GM12801 (cell line): ENCODE measurements around the gene NOS1AP.

Source experiments
- CTCF ChIP-seq: IDR thresholded peaks from one replicate; pipeline ENCODE4 v1.5.1; 2011; ENCODE audit warnings: control low read depth; ENCODE audit not compliant: insufficient read length; ENCODE audit errors: extremely low read depth

The NOS1AP gene

GRCh38 chr1:162220009-162220539 is 150.6 kb downstream of the NOS1AP start:
- no peak for TF ChIP-seq CTCF

- TF ChIP-seq CTCF: no peak
These were observed 152.5 kb downstream of the NOS1AP start for GRCh38 chr1:162222014-162222413.

DNA sequence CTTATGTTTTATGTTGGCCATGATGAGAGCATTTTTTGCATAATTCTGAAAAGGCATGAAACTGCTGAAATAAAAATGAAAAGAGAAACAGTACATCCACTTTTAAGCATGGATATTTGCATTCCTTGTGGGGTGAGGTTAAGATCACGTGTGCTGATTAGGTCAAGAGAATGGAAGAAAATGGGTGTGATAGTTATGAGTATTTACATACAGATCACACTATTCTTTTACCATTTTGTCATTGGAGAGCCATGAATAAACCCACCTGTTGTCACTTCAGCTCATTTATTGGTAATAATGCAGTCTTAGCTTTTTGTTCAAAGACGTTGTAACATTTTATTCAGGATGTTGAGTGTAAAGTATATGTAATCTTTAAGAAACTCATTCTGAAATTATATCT is 153.2 kb downstream of the NOS1AP start:
- TF ChIP-seq CTCF: no peak

DNA sequence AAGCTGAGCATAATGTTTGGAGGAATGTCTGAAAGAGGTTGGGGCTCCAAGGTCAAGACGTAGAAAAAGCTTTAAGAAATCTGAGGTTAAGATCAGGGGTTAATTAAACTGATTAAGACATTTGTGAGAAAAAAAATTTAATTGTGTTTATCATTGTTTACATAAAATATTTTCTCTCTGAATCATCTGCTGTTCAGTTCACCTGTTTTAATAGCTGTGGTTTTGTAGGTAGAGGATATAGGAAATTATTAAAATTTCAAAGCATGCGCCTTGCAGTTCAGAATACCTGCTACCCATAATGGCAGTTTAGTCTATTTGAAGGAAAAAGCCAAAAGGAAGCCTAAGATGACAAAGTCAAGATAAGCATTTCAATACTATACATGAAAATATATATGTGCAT is 154.0 kb downstream of the NOS1AP start:
- TF ChIP-seq CTCF: no peak

DNA sequence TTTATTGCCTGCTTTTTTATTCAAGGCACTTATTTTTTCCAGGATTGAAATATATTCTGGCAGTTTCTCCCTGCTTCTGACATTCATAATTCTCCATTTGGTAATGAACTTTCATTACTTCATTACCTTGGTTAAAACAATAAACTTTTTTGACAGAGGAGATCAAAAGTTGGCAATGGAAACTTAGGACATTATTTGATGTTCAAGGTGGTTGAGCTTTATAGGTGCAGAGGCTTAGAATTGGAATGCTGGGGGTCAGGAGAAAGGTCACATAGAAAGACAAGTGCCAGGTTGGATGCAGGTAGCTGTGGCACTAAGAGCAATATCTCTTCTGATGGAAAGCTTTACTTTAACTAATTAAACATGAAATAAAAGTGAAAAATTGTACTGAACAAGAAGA is 154.8 kb downstream of the NOS1AP start:
- no peak for TF ChIP-seq CTCF

GRCh38 chr1:162228586-162228985 is 159.1 kb downstream of the NOS1AP start:
- no peak for TF ChIP-seq CTCF

DNA sequence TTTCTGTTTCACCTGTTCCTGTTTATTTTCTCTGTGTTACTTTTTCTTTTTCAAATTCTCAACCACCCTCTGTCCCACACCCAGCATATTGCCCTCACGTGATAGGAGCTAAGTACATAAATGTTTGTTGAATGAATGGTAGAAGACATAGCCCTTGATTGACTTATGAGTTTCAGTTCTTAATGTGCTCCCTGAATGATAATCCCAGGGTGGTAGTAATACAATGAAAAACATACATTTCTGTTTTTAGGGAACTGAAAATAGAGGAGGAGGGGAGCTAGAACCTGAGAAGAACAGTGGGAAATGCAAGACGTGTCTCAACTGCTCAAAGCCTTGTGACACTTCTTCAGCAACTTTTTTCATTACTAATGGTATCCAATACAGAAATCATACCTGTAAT is 160.1 kb downstream of the NOS1AP start:
- no peak for TF ChIP-seq CTCF

GRCh38 chr1:162230096-162230495 is 160.6 kb downstream of the NOS1AP start:
- TF ChIP-seq CTCF: no peak
